ENCODE measurements around the gene PAPOLA. TPM values are rescaled to one million over a fixed set of nuclear protein-coding genes. Genes with fewer than 3 reads are reported as not detected.

The PAPOLA gene
- total RNA-seq, 1 experiment from 2014 or later: 125 TPM

DNA sequence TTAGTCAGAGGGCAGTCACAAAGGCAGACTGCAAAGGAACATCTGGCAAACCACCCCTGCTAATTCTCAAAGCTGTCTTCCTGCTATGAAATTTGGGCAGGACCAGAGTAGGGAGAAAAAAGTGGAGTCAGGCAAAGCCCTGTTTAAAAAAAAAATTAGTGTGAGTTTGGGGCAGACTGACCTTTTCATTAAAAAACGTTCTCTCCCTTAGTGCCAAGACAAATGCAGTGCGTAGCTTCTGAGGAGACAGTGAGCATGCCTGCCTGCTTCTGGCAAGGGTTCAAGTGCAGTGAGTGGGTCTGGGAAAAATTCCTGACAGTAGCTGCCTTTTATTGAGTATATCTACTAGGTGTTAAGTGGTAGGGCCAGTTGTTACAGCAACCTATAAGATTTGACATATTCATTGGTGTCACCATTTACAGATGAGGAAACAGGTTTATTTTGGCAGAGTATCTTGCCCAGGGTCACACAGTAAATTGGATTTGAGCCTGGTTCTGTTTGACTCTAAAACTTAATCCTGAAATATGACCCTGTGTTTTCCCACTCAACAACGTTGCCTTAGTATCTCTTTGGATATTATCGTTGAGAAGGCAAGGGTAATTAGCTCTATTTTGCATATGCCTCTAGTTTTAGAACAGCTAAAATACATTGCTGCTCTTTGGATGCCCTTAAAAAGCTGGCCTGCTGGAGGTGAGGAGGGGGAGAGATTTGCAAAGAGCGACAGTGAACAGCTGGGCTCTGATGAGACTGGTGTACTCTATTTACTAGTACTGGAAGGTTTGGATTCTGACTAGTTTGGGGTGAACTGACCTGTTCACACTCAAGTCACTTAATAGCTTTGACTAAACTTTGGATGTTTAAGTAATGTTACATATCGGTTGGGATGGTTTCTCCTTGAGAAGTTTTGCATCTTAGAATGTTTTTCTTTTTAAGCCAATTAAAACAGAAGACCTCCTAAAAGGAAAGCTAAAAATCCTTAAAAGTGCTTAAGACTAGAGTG is 72.8 kb downstream of the PAPOLA start:
- intact Hi-C loops (cut with micrococcal nuclease; ENCODE audit: unreplicated experiment): no loop called here
- Histone ChIP-seq H3K9me3 (ENCODE audit: control insufficient read depth, insufficient read depth, low read depth, low read length) (no peaks in the 10 kb centered on the region), H3K27ac (ENCODE audit: low read length) (no peak overlapping the region), H3K4me3 (ENCODE audit: low read depth in 2 of 2, low read length in 2 of 2) (no peak overlapping the region), H3K36me3 (ENCODE audit: control insufficient read depth, insufficient read depth, low read length) (no peaks in the 10 kb centered on the region), H3K4me1 (ENCODE audit: control insufficient read depth, insufficient read depth, low read length) (no peaks in the 10 kb centered on the region), H3K27me3 (ENCODE audit: control insufficient read depth, insufficient read depth, low read length) (no peaks in the 10 kb centered on the region)
- no peak for ATAC-seq
- ChIA-PET CTCF (no interaction called here), POLR2A (no interaction called here)
- no TSS peak for BruUV-seq (replicated peaks)
- in situ Hi-C loops (cut with HindIII; ENCODE audit: low pct_unique_long_range_greater_than_20kb, low sequenced_read_pairs): no loop called here
- no peak for DNase-seq (ENCODE audit: low read depth, low spot score)
- TF ChIP-seq POLR2AphosphoS5 (IDR thresholded peaks at IDR 0.05; ENCODE audit: low read depth, low read length) (no peak), SIN3A (IDR thresholded peaks at IDR 0.05; ENCODE audit: borderline replicate concordance, insufficient read depth, low read depth, low read length) (no peak)

DNA sequence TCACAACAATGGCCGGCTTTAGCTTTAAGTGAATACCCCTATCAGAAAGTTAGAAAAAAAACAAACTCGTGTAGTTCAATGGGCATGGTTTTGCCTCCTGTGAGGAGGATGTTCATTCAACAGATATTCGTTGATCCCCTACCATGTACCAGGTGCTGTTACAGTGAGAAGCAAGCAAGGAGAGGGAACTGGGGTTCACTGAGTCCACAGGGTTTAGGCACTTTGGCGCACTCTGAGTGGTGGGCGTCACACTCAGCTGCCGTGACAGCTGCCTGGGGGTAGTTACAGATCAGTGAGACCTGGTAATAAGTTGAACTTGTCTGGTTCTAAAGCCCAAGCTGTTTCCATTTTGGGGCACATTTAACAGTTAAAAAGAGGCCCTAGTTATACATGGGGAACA is 74.2 kb downstream of the PAPOLA start:
- intact Hi-C loops (cut with micrococcal nuclease; ENCODE audit: unreplicated experiment): no loop called here
- CTCF ChIA-PET: interaction anchor here (0.5 kb wide), 1 partner anchor 530 kb away, joined by 4 read pairs; no protein-coding TSS in a partner anchor
- TF ChIP-seq, protein P1, sequence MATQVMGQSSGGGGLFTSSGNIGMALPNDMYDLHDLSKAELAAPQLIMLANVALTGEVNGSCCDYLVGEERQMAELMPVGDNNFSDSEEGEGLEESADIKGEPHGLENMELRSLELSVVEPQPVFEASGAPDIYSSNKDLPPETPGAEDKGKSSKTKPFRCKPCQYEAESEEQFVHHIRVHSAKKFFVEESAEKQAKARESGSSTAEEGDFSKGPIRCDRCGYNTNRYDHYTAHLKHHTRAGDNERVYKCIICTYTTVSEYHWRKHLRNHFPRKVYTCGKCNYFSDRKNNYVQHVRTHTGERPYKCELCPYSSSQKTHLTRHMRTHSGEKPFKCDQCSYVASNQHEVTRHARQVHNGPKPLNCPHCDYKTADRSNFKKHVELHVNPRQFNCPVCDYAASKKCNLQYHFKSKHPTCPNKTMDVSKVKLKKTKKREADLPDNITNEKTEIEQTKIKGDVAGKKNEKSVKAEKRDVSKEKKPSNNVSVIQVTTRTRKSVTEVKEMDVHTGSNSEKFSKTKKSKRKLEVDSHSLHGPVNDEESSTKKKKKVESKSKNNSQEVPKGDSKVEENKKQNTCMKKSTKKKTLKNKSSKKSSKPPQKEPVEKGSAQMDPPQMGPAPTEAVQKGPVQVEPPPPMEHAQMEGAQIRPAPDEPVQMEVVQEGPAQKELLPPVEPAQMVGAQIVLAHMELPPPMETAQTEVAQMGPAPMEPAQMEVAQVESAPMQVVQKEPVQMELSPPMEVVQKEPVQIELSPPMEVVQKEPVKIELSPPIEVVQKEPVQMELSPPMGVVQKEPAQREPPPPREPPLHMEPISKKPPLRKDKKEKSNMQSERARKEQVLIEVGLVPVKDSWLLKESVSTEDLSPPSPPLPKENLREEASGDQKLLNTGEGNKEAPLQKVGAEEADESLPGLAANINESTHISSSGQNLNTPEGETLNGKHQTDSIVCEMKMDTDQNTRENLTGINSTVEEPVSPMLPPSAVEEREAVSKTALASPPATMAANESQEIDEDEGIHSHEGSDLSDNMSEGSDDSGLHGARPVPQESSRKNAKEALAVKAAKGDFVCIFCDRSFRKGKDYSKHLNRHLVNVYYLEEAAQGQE (IDR thresholded peaks at IDR 0.05; ENCODE audit: insufficient read depth in 1 of 2, low read depth in 2 of 2, low read length in 1 of 2): no peak
- TF ChIP-seq SIN3A (IDR thresholded peaks at IDR 0.05; ENCODE audit: borderline replicate concordance, insufficient read depth, low read depth, low read length) (no peak), POLR2AphosphoS5 (IDR thresholded peaks at IDR 0.05; ENCODE audit: low read depth, low read length) (no peak), TCF7L2 (IDR thresholded peaks at IDR 0.05; ENCODE audit: low read depth, low read length) (no peak)
- TF ChIP-seq, protein P2, sequence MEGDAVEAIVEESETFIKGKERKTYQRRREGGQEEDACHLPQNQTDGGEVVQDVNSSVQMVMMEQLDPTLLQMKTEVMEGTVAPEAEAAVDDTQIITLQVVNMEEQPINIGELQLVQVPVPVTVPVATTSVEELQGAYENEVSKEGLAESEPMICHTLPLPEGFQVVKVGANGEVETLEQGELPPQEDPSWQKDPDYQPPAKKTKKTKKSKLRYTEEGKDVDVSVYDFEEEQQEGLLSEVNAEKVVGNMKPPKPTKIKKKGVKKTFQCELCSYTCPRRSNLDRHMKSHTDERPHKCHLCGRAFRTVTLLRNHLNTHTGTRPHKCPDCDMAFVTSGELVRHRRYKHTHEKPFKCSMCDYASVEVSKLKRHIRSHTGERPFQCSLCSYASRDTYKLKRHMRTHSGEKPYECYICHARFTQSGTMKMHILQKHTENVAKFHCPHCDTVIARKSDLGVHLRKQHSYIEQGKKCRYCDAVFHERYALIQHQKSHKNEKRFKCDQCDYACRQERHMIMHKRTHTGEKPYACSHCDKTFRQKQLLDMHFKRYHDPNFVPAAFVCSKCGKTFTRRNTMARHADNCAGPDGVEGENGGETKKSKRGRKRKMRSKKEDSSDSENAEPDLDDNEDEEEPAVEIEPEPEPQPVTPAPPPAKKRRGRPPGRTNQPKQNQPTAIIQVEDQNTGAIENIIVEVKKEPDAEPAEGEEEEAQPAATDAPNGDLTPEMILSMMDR (IDR thresholded peaks at IDR 0.05): no peak
- Histone ChIP-seq H3K4me3 (ENCODE audit: low read depth in 2 of 2, low read length in 2 of 2) (no peak overlapping the region), H3K27ac (ENCODE audit: low read length) (no peak overlapping the region), H3K36me3 (ENCODE audit: control insufficient read depth, insufficient read depth, low read length) (no peaks in the 10 kb centered on the region), H3K9me3 (ENCODE audit: control insufficient read depth, insufficient read depth, low read depth, low read length) (no peaks in the 10 kb centered on the region), H3K27me3 (ENCODE audit: control insufficient read depth, insufficient read depth, low read length) (no peaks in the 10 kb centered on the region), H3K4me1 (ENCODE audit: control insufficient read depth, insufficient read depth, low read length) (no peaks in the 10 kb centered on the region)
- BruUV-seq (replicated peaks): no TSS peak
- POLR2A ChIA-PET: no interaction called here
- ATAC-seq (no peak), DNase-seq (ENCODE audit: low read depth, low spot score) (no peak)
- in situ Hi-C loops (cut with HindIII; ENCODE audit: low pct_unique_long_range_greater_than_20kb, low sequenced_read_pairs): no loop called here

DNA sequence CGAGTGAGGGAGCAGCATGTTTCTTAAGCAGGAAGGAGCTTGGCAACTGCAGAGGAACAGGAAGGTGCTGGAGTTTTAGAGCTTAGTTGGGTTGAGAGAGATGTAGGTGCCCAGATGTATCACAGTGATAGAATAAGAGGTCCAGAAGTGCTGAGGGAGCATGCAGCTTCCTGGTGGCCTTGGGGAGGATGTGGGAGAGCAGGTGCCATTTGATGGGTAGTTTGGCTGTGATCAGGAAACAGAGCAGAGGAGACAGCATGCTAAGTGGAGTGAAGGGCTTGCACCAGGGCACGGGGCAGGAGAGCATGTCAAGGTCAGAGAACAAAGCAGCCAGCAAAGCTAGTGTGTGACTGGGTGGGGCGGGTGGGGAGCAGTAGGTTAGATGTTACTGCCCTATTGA is 74.8 kb downstream of the PAPOLA start:
- no peak overlapping the region for H3K27ac ChIP-seq (ENCODE audit: low read length)
- no peaks in the 10 kb centered on the region for H3K9me3 ChIP-seq (ENCODE audit: control insufficient read depth, insufficient read depth, low read depth, low read length)
- H3K27me3 ChIP-seq (ENCODE audit: control insufficient read depth, insufficient read depth, low read length): no peaks in the 10 kb centered on the region
- no peaks in the 10 kb centered on the region for H3K36me3 ChIP-seq (ENCODE audit: control insufficient read depth, insufficient read depth, low read length)
- H3K4me1 ChIP-seq (ENCODE audit: control insufficient read depth, insufficient read depth, low read length): no peaks in the 10 kb centered on the region
- ChIA-PET CTCF (no interaction called here), POLR2A (interaction anchor here (0.6 kb wide), 1 partner anchor 59 kb away, joined by 10 read pairs; no protein-coding TSS in a partner anchor)
- no peak for ATAC-seq
- BruUV-seq (replicated peaks): no TSS peak
- TF ChIP-seq, protein P2 (IDR thresholded peaks at IDR 0.05): no peak
- TF ChIP-seq POLR2AphosphoS5 (IDR thresholded peaks at IDR 0.05; ENCODE audit: low read depth, low read length): no peak; the same call in 1 of the 2 replicates
- TF ChIP-seq SIN3A (IDR thresholded peaks at IDR 0.05; ENCODE audit: borderline replicate concordance, insufficient read depth, low read depth, low read length): no peak
- TF ChIP-seq, protein P1 (IDR thresholded peaks at IDR 0.05; ENCODE audit: insufficient read depth in 1 of 2, low read depth in 2 of 2, low read length in 1 of 2): no peak
- no peak for TF ChIP-seq TCF7L2 (IDR thresholded peaks at IDR 0.05; ENCODE audit: low read depth, low read length)
- H3K4me3 ChIP-seq (ENCODE audit: low read depth in 2 of 2, low read length in 2 of 2): no peak overlapping the region
- in situ Hi-C loops (cut with HindIII; ENCODE audit: low pct_unique_long_range_greater_than_20kb, low sequenced_read_pairs): no loop called here
- no peak for DNase-seq (ENCODE audit: low read depth, low spot score)
- intact Hi-C loops (cut with micrococcal nuclease; ENCODE audit: unreplicated experiment): no loop called here

Measured in Panc1 (cell line).